H1 (cell line): ENCODE results near the gene TBCE. TPM values are rescaled to one million over a fixed set of nuclear protein-coding genes. Genes with fewer than 3 reads are reported as not detected.

Source experiments
- CBX5 ChIP-seq: fragments of 300-800, 300-1000 bp; sonication (generic); IDR thresholded peaks from 2 replicates; pipeline ENCODE4 v1.7.1; 2016; ENCODE audit warnings: antibody characterized with exemption, low read length, low read depth
- TBP ChIP-seq: IDR thresholded peaks from 2 replicates; pipeline ENCODE4 v1.6.1; 2011; ENCODE audit warnings: low read depth, low read length, improper control_type of control experiment
- polyA plus RNA-seq, 7 experiments: library from polyadenylated mRNA; depleted of rRNA in 3 of 7; stranded (reverse) in 5 of 7; unstranded in 2 of 7; fragments of >200 nt in 5 of 7; fragments of 200-250 nt in 2 of 7; gene quantifications; 1 replicate in 5 of 7; 2 replicates in 1 of 7; 4 replicates in 1 of 7; pipeline versions ENCODE4 v1.2.1 to v1.2.3, GENCODE V29; 2011 to 2013; ENCODE audit warnings: missing spikeins in 2 of 7, mixed read lengths in 2 of 7
- total RNA-seq: library from RNA; stranded (reverse); fragmentation: NEBNext Ultra II Directional; extraction: Animal tissue kit (Norgen Biotek cat#: 25700); gene quantifications from 2 replicates; pipeline ENCODE4 v1.2.1, GENCODE V29; 2021
- TF ChIP-seq, protein P1 (sequence below): IDR thresholded peaks from 2 replicates; pipeline ENCODE4 v1.6.1; 2011; ENCODE audit warnings: low read depth, mild to moderate bottlenecking, low read length; ENCODE audit not compliant: insufficient read depth
- TF ChIP-seq, protein P2 (sequence below): IDR thresholded peaks from 2 replicates; pipeline ENCODE4 v1.6.1; 2012; ENCODE audit warnings: inconsistent platforms

Gene TBCE
- total and polyA plus RNA-seq, 2 of the 8 experiments (the other 6 are each of a cell fraction or from before 2014, with no cell fraction given) = 22.7 to 42.9 TPM

DNA sequence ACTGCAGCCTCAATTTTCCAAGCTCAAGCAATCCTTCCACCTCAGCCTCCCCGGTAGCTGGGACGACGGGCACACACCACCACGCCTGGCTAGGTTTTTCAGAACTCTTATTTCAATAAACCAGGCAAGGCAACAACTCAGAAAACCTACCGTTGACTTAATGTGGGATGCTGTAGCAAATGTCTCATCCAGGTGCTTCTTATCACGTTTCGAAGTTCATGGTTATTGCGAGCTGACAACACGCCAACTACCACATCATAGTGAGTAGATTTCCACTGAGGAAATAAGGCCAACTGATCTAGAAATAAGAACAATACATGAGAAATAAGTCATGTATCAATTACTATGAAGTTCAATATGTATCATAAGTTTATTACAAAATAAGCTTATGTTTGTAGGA lies 127.3 kb downstream of the TBCE start (continued):
- TF ChIP-seq, protein P1, sequence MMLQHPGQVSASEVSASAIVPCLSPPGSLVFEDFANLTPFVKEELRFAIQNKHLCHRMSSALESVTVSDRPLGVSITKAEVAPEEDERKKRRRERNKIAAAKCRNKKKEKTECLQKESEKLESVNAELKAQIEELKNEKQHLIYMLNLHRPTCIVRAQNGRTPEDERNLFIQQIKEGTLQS = no peak
- TF ChIP-seq, protein P2, sequence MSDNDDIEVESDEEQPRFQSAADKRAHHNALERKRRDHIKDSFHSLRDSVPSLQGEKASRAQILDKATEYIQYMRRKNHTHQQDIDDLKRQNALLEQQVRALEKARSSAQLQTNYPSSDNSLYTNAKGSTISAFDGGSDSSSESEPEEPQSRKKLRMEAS = no peak
- TF ChIP-seq TBP (no peak), CBX5 (no peak)
